ENCODE results near the gene GIMAP1.

Gene GIMAP1

GRCh38 chr7:150722431-150722931, 6.1 kb downstream of the GIMAP1 start:
- no peak for ATAC-seq

- no peak for ATAC-seq
Observed at GRCh38 chr7:150723467-150723866, 7.1 kb downstream of the GIMAP1 start.

DNA sequence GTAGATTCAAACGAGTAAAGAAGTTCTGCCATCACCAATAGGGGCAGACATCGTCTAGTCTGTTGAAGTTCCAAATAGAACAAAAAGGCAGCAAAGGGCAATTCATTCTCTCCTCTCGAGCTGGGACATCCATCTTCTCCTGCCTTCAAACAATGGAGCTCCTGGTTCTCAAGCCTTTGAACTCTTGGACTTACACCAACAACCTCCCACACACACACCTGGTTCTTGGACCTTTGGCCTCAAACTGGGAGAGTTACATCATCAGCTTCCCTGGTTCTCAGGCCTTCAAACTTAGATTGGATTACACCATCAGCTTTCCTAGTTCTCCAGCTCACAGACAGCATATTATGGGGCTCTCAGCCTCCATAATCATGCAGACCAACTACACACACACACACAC, 11.0 kb downstream of the GIMAP1 start:
- no peak for ATAC-seq

GRCh38 chr7:150728011-150728410, 11.6 kb downstream of the GIMAP1 start:
- no peak for ATAC-seq

DNA sequence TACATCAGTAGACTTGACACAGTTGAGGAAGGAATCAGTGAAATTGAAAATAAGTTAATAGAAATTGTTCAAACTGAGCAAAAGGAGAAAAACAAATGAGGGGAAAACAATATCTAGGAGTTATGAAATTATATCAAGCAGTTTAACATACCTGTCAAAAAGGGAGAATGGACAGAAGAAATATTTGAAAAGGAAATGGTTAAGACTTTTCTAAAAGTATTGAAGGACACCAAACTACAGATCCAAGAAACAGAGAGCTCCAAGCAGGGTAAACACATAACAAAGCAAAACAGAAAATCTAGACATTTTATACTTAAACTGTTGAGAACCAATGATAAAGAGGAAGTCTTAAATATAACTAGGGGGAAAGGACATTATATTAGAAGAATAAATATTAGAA, 12.2 kb downstream of the GIMAP1 start:
- ATAC-seq: no peak

DNA sequence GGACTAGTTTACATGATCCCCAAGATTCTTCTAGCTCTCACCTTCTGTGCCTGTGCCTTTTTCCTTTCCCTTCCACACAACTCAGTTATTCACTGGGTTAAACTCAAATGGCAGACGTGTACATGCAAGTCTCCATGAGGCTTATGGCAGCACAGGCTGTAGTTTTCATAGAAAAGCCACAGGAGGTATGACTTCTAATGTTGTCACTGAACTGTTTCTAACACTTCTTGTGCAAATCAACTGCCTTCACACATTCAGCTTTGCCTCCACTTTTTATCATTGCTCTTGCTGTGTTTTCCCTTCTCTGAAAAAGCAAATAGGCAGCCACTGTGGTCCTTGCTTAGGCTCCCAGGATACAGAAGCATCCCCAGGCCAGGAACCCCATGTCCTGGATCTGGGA, 15.5 kb downstream of the GIMAP1 start:
- ATAC-seq: peak; percentile 70 to 74

GRCh38 chr7:150732786-150733481, 16.5 kb downstream of the GIMAP1 start:
- ATAC-seq: peak in 1 of 2 donors; percentile 5

- ATAC-seq: peak; percentile 63 to 64
Observed at GRCh38 chr7:150733482-150734095, 17.2 kb downstream of the GIMAP1 start.

GRCh38 chr7:150734254-150734653, 17.8 kb downstream of the GIMAP1 start:
- peak in 1 of 2 donors; percentile 5 for ATAC-seq

- no peak for ATAC-seq
Observed at GRCh38 chr7:150735596-150736358, 19.4 kb downstream of the GIMAP1 start.

DNA sequence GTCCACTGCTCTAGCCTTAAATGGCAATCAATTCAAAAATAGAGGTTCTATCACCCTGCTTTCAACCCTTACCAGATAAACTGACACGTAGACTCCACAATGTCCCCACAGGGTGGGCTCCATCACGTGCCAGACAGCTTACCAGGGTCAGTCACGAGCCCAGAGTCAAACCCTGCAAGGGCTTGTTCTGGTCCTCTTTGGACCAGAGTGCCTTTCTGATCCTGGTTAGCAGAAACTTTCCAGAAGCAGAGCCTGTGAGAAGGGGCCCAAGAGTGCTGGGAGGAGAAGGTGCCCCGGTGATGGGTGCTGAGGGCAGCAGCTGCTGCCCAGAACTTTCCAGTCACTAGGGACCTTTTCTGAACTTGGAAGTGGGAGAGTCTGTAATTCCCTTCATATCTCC, 20.5 kb downstream of the GIMAP1 start:
- no peak for ATAC-seq

GRCh38 chr7:150737265-150738055, 21.0 kb downstream of the GIMAP1 start, which contains the start of gene GIMAP5:
Gene GIMAP5 (plus strand): TSS chr7:150737418. CDS start chr7:150740885, 3,467 bp downstream.
- peak; percentile 70 to 74 for ATAC-seq

DNA sequence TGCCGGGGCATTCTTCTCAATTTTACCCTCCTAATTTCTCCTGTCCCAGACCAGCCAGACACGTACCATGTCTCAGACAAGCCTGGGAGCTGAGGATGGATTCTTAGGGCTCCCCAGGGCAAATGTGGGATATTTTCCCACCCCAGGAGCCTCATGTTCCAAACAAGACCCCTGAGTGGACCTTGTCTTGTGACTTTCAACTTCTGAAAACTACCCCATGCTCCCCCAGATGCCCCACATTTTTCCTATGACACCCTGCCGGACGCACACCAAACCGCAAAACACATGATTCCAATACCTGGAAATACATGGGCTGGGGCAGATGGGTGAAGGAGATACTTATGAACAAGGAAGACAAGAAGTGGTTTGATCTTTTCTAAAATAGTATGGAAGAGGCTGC, 21.7 kb downstream of the GIMAP1 start:
- no peak for ATAC-seq

DNA sequence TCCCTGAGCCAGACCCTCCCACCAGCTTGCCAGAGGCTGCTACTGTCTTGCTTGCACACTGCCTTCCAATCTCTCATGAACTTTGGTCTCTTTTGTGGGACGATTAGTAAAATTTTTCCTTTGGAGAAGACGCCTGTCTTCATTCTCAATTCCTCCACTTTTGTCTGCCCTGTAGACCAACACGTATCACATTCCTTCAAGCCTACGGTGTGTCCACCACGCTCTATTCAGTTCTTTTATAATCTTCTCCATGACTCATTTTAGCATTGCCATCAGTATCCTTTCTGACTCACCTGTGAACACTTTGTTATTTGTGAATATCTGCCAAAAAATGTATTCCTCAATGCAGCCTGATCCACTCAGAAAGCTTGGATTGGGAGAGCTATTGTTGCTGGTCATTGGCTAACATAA, 22.2 kb downstream of the GIMAP1 start:
- peak; percentile 56 to 61 for ATAC-seq

- ATAC-seq: no peak
Observed at GRCh38 chr7:150739033-150739432, 22.6 kb downstream of the GIMAP1 start.

- no peak for ATAC-seq
Observed at GRCh38 chr7:150740053-150740452, 23.6 kb downstream of the GIMAP1 start.

DNA sequence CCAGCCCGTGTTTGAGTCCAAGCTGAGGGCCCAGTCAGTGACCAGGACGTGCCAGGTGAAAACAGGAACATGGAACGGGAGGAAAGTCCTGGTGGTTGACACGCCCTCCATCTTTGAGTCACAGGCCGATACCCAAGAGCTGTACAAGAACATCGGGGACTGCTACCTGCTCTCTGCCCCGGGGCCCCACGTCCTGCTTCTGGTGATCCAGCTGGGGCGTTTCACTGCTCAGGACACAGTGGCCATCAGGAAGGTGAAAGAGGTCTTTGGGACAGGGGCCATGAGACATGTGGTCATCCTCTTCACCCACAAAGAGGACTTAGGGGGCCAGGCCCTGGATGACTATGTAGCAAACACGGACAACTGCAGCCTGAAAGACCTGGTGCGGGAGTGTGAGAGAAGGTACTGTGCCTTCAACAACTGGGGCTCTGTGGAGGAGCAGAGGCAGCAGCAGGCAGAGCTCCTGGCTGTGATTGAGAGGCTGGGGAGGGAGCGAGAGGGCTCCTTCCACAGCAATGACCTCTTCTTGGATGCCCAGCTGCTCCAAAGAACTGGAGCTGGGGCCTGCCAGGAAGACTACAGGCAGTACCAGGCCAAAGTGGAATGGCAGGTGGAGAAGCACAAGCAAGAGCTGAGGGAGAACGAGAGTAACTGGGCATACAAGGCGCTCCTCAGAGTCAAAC, 26.0 kb downstream of the GIMAP1 start:
- ATAC-seq: no peak

GRCh38 chr7:150744041-150744656, 27.7 kb downstream of the GIMAP1 start:
- no peak for ATAC-seq

GRCh38 chr7:150745086-150745485, 28.7 kb downstream of the GIMAP1 start:
- no peak for ATAC-seq

GRCh38 chr7:150745876-150746275, 29.5 kb downstream of the GIMAP1 start:
- ATAC-seq: no peak

- ATAC-seq: no peak
Observed at GRCh38 chr7:150746921-150747320, 30.5 kb downstream of the GIMAP1 start.

- no peak for ATAC-seq
Observed at GRCh38 chr7:150748376-150748775, 32.0 kb downstream of the GIMAP1 start.
